GM21360 (cell line): ENCODE measurements around the gene MTG2.

Experiments
- ATAC-seq: cut with Tn5 transposase; IDR thresholded peaks from one replicate; pipeline ENCODE4 v1.9.1; 2021; ENCODE audit warnings: mild to moderate bottlenecking, moderate library complexity; ENCODE audit not compliant: unreplicated experiment

Gene MTG2

DNA sequence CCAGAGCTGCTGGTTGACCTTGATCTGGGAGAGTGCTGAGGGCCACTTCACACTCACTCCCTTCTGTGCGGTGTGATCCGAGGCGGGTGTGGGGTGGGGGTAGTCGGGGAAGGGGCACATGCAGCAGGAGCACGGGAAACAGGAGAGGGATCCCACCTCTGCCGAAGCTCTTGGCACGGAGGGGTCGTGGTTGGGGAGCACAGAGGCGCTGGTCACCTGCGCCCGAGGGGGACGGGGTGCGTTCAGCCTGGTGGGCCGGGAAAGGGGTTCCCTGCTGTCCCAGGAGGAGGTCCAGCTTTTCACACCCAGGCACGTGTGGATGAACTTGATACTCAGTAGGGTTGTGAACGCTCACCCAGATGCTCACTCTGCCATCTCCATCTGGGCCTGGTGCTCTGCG, 22.0 kb upstream of the MTG2 start:
- no peak for ATAC-seq

DNA sequence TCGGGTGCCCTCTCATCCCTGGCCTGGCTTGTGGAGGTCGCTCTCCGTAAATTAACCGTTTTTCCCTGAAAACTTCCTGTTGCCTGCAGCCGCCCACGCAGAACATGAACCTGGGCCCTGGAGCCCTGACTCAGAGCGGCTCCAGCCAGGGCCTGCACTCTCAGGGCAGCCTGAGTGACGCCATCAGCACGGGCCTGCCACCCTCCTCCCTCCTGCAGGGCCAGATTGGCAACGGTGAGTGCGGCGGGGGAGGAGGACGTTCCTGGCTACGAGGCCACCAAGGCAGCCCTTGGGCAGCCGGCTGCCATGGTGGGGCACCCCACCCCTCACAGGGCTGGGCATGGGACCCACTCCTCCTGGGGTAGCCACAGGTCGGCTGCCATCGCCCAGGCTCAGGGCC, 21.5 kb upstream of the MTG2 start:
- no peak for ATAC-seq

DNA sequence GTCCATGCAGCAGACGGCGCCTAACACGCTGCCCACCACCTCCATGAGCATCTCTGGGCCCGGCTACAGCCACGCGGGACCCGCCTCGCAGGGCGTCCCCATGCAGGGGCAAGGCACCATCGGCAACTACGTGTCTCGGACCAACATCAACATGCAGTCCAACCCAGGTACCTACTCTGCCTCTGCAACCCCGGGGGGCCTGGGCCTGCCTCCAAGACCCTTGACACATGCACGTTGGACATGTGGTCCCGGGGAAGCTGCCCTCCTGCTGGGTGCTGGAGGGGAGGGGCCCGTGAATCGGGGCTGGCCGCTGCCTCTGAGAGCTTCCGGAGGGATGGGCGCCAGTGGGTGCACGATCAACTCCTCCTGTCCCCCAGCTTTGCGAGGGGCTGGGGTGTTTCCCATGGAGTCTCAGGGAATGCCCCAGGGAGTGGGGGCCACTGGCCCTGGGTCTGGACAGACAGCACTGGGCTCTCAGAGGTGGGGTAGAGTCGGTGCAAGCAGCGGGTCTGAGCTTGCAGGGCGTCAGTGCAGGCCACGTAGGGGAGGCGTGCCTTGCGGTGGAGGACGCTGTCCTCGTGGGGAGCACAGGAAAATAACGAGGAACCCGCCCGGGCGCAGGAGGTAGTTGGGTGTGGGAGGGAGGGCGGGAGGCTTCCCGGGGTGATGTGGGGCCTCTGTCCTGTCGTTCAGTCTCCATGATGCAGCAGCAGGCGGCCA, 19.9 kb upstream of the MTG2 start:
- no peak for ATAC-seq

DNA sequence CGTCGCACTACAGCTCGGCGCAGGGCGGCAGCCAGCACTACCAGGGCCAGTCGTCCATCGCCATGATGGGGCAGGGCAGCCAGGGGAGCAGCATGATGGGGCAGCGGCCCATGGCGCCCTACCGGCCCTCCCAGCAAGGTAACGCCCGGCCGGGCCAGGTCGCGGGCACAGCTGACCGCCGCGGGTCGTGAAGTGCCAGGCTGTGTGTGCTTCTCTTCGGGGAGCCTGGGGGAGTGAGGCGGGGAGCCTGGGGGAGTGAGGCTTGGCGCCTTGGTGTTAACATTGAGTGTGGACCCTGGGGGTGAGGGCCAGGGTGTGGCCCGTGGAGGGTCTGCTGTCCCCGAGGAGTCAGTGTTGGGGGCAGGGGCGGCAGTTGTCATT, 19.4 kb upstream of the MTG2 start:
- no peak for ATAC-seq

DNA sequence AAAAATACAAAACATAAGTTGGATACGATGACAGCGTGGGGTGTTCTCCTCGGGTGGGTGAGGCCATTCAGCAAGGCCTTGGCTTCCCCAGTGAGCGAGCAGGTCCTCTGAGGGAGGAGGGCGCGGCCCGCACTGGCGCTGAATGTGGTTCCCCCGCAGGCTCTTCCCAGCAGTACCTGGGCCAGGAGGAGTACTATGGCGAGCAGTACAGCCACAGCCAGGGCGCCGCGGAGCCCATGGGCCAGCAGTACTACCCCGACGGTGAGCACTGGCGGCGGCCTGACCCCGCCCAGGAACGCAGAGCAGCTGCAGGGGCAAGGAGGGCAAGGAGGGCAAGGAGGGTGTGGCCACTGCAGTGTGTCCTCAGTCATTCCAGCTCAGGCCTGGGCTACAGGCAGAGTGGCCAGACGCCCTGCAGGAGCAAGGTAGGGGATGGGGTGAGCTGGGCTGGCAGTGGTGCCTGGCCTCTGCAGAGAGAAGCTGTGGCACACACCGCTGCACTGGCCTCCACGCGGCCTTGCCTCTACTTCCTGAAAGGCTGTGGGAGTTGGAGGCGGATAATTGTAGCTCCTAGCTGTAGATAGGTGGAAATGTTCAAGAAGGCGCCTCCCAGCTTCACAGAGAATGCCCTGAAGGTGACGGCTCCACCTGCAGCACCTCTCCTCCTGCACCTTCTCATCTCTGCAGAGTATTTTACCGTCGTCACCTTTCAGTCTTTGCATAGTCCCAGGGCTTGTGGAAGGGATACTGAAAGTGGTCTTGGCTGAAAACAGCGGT, 18.7 kb upstream of the MTG2 start:
- ATAC-seq, result no peak

DNA sequence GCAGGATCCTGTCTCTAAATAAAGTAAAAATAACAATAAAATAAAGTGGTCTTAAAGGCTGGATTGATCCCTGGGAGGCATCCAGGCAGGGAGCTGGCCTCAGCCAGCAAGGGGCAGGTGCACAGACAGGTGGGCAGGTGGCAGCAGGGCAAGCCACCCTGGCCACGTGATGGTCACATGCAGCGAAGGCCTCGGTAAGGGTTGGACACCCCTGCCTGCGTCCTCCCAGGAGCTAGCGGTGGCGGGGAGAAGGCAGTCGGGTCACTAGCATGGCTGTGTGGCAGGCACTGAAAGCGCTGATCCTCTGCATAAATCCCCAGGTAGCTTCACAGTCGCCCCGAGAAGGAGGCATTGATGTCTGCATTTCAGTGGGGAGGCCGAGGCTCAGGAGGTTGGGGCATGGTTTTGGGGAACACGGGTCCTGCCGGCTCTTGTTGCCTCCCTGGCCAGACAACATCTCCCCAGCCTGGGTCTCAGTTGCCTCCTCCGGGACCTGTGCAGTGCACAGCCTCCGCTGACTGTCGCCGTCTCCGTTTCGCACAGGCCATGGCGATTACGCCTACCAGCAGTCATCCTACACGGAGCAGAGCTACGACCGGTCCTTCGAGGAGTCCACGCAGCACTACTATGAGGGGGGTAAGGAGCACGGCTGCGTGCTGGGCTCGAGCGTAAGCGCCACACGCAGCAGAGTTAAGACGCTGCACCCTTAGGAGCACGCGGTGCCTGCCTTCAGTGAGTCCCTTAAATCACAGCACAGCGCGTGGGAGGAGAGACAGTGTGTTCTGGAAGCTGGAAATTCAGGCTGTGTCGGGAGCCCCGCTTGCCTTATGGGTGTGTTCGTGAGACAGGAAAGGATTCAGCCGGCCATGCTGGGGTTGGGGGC, 17.7 kb upstream of the MTG2 start:
- ATAC-seq, result no peak

DNA sequence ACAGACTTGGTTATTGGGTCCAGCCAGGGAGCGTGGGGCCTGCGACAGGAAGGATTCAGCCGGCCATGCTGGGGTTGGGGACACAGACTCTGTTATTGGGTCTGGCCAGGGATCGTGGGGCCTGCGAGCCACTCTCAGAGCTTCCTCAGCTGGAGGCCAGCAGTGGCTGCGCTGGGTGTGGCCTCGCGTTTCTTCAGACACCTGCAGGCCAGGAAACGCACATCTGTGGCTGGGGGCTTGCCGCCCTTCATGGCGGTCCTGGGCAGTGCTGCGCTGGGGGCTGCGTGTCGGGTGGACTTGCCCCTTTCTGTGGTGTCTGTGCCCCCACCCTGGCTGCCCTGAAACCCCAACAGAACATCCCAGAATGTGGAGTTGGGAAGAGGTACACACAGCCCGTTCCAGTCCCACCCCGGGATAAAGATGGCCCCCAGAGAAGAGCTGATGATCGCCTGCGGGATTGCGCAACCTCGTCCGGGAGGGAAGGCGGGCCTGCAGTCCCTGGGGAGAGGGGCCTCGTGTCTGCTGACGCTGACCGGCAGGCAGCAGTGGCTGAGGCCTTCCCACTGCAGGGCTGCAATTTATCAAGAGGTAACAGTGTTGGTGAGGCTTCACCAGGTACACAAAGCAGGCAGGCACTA, 16.9 kb upstream of the MTG2 start:
- no peak for ATAC-seq

DNA sequence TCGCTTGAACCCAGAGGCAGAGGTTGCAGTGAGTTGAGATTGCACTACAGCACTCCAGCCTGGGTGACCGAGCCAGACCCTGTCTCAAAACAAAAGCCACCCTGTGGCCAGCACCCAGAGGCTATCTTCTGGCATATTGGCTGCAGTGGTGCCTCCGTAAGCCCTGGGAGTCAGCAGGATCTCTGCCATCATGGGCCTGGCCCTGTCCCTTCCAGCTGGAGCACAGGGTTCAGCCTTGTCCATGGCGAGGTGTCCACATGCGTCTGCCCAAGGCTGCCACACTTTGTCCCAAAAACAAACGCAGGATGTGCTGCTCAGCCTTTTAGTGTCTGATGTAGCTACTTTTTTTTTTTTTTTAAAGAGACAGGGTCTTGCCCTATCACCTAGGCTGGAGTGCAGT, 15.4 kb upstream of the MTG2 start:
- no peak for ATAC-seq

DNA sequence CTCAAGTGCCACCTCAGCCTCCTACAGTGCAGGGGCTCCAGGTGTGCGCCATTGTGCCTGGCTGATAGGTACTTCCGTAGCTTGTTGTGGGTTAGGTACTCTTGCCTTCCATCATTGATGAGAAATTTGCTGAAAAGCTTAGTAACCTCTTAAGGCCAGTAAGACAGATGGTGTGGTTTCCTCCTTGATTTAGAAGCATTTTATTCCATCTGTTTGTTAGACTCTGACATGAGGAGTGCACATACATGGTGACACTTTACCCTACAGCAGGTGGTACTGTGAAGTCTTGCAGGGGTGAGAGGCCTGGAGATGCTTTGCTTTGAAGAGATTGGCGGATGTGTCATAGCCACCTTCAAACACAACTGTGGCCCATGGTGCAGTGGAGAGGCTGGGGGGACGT, 14.8 kb upstream of the MTG2 start:
- ATAC-seq, result no peak

DNA sequence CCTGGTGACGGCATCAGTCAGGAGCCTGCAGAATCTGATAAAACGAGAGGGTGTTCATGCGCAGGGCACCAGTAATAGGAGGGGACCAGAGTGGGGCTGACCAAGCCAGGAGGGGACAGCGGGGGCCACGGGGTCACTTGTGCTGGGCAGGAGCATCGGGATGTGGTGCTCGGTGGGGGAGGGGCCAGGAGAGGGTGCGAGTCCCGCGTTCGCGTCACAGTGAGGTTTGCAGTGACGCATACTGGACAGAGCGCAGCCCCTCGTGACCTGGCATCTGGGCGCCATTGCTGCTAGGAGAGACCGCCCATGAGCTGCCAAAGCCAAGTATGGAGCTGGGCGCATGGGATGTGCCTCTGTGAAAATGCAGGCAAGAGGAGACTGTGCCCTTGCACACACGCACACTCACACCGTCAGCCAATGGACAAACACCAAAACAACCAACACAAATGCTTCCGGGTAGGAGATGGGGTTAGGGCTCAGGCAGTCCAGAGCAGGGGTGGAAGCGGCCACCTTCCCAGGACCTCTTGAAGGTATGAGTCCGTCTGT, 13.9 kb upstream of the MTG2 start:
- no peak for ATAC-seq

DNA sequence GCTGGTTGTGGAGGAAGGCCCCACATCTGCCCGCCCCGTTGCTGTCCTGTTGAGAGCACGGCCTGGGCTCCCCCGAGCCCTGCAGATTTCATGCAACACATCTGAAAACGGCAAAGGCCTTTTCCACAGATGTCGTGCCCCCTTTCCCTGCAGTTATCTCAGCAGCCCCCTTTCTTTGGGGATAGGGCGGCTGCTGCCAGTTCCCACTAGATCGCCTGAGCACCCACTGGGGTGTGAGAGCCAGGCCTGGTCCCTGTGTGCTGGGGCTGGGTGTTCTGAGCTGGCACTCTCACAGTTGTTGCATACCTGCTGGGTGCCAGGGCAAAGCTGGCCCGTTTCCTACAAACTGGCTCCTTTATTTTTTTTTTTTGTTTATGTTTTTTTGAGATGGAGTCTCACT, 12.3 kb upstream of the MTG2 start:
- no peak for ATAC-seq

DNA sequence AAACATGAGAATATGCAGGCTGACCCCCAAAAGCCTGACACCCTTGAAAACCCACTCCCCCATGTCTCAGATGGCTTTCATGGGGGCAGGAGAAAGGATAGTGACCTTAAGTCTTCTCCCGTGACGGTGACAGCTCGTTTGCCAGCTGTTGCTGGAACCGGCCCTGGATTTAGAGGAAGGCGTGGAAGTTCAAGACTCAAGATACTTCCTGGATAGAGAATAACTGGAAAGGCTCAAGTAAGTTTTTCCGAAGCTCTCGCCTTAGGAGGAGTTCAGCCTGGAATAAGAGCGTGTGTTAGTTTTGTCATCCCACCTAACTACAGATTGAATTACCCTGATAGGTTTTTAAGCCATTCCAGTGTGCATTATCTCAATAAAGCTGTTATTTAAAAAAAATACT, 11.6 kb upstream of the MTG2 start:
- ATAC-seq, result no peak

DNA sequence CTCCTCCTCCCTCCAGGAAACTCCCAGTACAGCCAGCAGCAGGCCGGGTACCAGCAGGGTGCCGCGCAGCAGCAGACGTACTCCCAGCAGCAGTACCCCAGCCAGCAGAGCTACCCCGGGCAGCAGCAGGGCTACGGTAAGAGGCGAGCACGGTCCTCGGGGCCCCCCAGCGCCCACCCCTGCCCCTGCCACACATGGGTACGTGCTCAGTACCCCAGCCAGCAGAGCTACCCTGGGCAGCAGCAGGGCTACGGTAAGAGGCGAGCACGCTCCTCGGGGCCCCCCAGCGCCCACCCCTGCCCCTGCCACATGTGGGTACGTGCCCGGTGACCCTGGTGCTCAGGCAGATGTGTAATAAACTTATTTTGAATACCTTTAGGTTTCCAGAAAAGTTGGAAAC, 10.2 kb upstream of the MTG2 start:
- ATAC-seq, result no peak

DNA sequence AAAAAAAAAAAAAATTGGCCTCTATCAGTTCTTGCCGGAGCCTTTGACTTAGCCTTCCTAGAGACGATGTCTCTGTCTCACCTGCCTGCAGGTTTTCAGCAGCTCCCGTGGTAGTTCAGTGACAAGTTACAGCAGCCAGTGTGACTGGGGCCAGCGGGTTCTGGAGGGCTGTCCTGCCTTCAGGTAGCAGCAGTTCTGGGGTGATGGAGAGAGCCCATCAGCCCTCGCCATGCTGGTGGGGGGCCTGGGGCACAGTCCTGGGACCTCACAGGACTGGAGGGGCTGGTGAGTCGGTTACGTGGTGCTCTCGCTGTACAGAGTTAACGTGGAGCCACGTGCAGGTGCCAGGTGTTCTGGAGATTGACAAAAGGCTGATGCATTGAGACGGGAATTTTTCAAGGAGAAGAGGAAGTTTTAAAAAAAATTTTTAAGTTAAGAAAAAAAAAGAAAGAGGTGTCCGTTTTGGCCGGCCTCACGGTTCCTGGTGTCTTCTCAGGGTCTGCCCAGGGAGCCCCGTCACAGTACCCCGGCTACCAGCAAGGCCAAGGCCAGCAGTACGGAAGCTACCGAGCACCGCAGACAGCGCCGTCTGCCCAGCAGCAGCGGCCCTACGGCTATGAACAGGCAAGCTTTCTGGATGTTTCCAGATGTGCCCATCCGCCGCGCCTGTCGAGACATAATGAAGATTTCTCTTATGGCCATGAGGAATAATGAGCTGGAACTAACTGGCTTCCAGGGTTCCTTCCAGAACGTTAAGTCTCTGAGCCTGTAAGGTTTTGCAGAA, 8.6 kb upstream of the MTG2 start:
- ATAC-seq, result no peak

DNA sequence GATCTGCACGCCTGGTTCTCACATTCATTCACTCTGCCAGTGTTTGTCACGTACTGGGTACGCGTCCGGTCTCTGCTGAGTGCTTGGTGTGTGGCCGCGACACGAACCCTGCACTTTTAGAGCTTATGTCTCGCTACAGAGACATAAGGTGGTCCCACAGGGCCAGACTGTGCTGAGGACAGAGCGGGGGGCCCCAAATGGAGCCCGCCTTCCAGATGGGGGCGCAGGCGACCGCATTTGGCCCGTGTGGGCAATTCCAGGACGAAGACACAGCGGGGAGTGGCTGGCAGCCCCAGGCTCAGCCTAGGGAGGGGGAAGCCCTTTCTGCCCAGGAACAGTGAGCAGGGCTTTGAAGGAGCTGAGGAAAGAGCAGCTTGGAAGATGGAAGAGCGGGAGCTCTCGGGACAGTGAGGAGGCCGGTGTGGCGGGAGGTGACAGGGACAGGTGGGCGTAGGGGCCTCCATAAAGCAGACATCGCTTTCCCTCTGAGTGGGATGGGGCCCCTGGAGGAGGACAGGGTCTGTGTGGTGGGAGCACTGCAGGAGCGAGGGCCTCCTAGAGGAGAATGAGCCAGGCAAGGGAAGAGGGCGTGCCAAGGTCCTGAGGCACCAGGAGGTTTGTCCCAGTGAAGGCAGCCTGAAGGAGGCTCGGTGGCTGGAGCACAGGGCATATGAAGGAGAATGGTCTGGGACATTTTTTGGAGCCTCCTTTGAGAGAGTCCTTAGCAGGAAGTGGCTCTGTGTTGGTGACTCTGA, 7.8 kb upstream of the MTG2 start:
- ATAC-seq, result no peak

DNA sequence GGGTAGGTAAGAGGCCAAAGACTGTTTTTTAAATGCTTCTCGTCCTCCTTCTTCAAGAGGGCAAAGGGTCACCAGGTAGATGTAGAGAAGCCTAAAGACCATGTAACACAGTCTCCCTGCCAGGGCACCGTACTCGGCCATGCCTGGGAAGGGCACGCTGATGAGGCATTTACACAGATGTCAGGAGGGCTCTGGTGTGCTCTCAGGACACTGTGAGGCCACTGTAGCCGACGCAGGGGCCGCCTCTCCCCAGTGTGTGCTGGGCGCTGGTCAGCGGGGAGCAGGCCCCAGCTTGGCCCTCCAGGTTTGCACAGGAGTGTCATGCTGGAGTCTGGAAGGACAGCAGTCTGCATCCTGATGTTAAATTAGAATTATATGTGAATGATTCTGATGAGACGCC, 7.1 kb upstream of the MTG2 start:
- ATAC-seq, result no peak

DNA sequence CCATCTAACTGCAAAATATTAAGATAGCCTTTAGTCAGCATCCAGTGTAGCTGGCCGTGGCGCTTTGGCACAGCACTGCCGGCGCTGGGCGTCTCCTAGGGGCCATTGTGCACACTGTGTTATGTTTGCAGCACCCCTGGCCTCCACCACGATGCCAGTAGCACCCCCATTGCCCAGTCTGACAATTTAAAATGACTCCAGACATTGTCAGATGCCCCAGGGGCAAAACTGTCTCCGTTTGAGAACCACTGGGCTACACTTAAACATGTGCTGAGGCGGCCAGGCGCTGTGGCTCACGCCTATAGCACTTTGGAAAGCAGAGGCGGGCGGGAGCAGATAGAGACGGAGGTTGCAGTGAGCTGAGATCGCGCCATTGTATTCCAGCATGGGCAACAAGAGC, 6.0 kb upstream of the MTG2 start:
- ATAC-seq, result no peak

DNA sequence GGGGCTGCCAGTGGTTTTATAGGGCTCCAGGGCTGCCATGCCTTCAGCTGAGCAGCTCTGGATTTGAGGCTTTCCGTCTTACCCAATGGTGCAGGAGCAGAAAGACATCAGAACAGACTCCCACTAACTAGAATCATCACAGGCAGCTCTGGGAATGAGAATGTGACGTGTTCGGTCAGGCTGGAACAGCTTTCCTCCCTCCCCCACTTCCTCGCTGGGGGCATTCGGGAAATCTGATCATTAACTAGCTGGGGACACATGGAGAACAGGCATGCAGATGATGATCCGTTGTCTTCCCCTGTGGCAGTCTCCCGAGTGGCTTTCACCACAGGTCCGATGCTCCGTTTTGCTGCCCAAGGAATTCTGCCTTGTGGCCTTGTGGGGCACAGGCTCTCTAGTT, 5.5 kb upstream of the MTG2 start:
- no peak for ATAC-seq

DNA sequence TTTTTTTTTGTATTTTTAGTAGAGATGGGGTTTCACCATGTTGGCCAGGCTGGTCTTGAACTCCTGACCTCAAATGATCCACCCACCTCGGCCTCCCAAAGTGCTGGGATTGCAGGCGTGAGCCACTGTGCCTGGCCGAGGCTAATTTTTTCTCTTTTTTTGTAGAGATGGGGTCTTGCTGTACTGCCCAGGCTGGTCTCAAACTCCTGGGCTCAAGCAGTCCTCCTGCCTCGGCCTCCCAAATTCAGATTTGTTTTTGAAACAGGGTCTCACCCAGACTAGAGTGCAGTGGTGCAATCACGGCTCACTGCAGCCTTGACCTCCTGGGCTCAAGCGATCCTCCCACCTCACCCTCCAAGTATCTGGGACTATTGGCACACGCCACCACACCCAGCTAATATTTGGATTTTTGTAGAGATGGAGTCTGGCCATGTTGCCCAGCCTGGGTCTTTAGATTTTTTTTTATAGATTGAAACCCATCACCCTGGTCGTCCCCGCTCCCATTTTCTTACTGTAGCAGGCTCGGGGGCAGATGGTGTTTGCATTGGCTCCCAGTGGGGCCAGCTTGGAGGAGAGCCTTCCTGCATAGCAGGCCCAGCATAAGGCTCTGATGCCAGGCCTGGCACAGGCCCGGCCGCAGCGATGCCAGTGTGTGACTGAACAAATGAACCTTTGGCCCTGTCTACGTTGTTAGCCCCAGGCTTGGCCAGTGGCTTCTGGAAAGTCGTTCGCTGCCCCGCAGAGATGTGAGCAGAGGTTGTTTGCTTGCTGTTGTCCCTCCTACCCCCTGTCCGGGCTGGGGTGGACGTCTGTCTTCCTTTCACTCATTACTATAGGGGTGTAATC, 4.3 kb upstream of the MTG2 start:
- no peak for ATAC-seq
